H9 (cell line): ENCODE data around the gene EEF1E1. TPM values are rescaled to one million over a fixed set of nuclear protein-coding genes. Genes with fewer than 3 reads are reported as not detected.

Experiments
- DNase-seq: peaks from one replicate; pipeline ENCODE4 v3.0.0-alpha.2; 2017
- H2AFZ ChIP-seq: one replicate; pipeline ENCODE4 v1.6.1; 2013; ENCODE audit warnings: mild to moderate bottlenecking, low read length, control low read depth, moderate library complexity
- H2AK5ac ChIP-seq: 2 replicates; pipeline ENCODE4 v1.6.1; 2013; ENCODE audit warnings: low read length, control low read depth, mixed read lengths; ENCODE audit not compliant: insufficient read length
- H2BK120ac ChIP-seq: one replicate; pipeline ENCODE4 v1.6.1; 2013; ENCODE audit warnings: low read depth, mild to moderate bottlenecking, low read length, control low read depth, inconsistent platforms; ENCODE audit not compliant: poor library complexity, severe bottlenecking
- H2BK12ac ChIP-seq: 2 replicates; pipeline ENCODE4 v1.6.1; 2013; ENCODE audit warnings: low read length, control low read depth, mixed read lengths, low read depth; ENCODE audit not compliant: insufficient read length
- H2BK15ac ChIP-seq: 2 replicates; pipeline ENCODE4 v1.6.1; 2013; ENCODE audit warnings: low read depth, low read length, control low read depth
- H2BK20ac ChIP-seq: one replicate; pipeline ENCODE4 v1.6.1; 2013; ENCODE audit warnings: low read depth, mild to moderate bottlenecking, low read length, control low read depth, inconsistent platforms; ENCODE audit not compliant: poor library complexity, severe bottlenecking
- H2BK5ac ChIP-seq: 2 replicates; pipeline ENCODE4 v1.6.1; 2013; ENCODE audit warnings: low read length, control low read depth, mixed read lengths; ENCODE audit not compliant: insufficient read length
- H3K14ac ChIP-seq: 2 replicates; pipeline ENCODE4 v1.6.1; 2013; ENCODE audit warnings: low read length, control low read depth; ENCODE audit not compliant: insufficient read depth
- H3K18ac ChIP-seq: 2 replicates; pipeline ENCODE4 v1.6.1; 2013; ENCODE audit warnings: low read depth, mild to moderate bottlenecking, mixed read lengths, low read length, control low read depth; ENCODE audit not compliant: insufficient read length
- H3K23ac ChIP-seq: 2 replicates; pipeline ENCODE4 v1.6.1; 2013; ENCODE audit warnings: low read length, control low read depth, mixed read lengths, low read depth; ENCODE audit not compliant: insufficient read length
- H3K23me2 ChIP-seq: 2 replicates; pipeline ENCODE4 v1.6.1; 2013; ENCODE audit warnings: low read depth, mild to moderate bottlenecking, mixed read lengths, low read length, control low read depth; ENCODE audit not compliant: insufficient read length, poor library complexity, severe bottlenecking
- H3K27ac ChIP-seq: 2 replicates; pipeline ENCODE4 v1.5.1; 2013; ENCODE audit warnings: low read length, control low read depth, mixed read lengths, low read depth; ENCODE audit not compliant: insufficient read length
- H3K27me3 ChIP-seq: 2 replicates; pipeline ENCODE4 v1.6.1; 2013; ENCODE audit warnings: low read length, control low read depth, inconsistent platforms; ENCODE audit not compliant: insufficient read depth
- H3K4ac ChIP-seq: 2 replicates; pipeline ENCODE4 v1.6.1; 2013; ENCODE audit warnings: low read depth, mild to moderate bottlenecking, control low read depth, inconsistent platforms, low read length, moderate library complexity
- H3K4me1 ChIP-seq: 2 replicates; pipeline ENCODE4 v1.6.1; 2013; ENCODE audit warnings: low read length, control low read depth, inconsistent platforms; ENCODE audit not compliant: insufficient read depth
- H3K4me2 ChIP-seq: 2 replicates; pipeline ENCODE4 v1.6.1; 2013; ENCODE audit warnings: low read length, control low read depth, mixed read lengths; ENCODE audit not compliant: insufficient read length, insufficient read depth
- H3K56ac ChIP-seq: 2 replicates; pipeline ENCODE4 v1.6.1; 2013; ENCODE audit warnings: low read depth, mild to moderate bottlenecking, mixed read lengths, low read length, control low read depth; ENCODE audit not compliant: insufficient read length
- H3K79me1 ChIP-seq: 2 replicates; pipeline ENCODE4 v1.6.1; 2013; ENCODE audit warnings: low read depth, mild to moderate bottlenecking, moderate library complexity, low read length, control low read depth, inconsistent platforms; ENCODE audit not compliant: insufficient read depth, poor library complexity, severe bottlenecking
- H3K79me2 ChIP-seq: 2 replicates; pipeline ENCODE4 v1.6.1; 2013; ENCODE audit warnings: low read length, control low read depth, inconsistent platforms; ENCODE audit not compliant: insufficient read depth
- H3K9ac ChIP-seq: 2 replicates; pipeline ENCODE4 v1.6.1; 2013; ENCODE audit warnings: low read length, control low read depth, mixed read lengths; ENCODE audit not compliant: insufficient read length; ENCODE audit errors: extremely low read depth
- H3K9me3 ChIP-seq: one replicate; pipeline ENCODE4 v1.6.1; 2013; ENCODE audit warnings: low read depth, low read length, inconsistent platforms; ENCODE audit not compliant: control insufficient read depth
- H3T11ph ChIP-seq: one replicate; pipeline ENCODE4 v1.6.1; 2013; ENCODE audit warnings: mild to moderate bottlenecking, low read length, control low read depth, inconsistent platforms
- H4K20me1 ChIP-seq: one replicate; pipeline ENCODE4 v1.6.1; 2013; ENCODE audit not compliant: control insufficient read depth, insufficient read length, insufficient read depth
- H4K5ac ChIP-seq: 2 replicates; pipeline ENCODE4 v1.6.1; 2013; ENCODE audit warnings: low read depth, mild to moderate bottlenecking, mixed read lengths, low read length, control low read depth; ENCODE audit not compliant: insufficient read length
- H4K8ac ChIP-seq: replicated peaks from 2 replicates; pipeline ENCODE4 v1.6.1; 2013; ENCODE audit warnings: low read length, control low read depth, mixed read lengths, low read depth; ENCODE audit not compliant: insufficient read length
- H4K91ac ChIP-seq: 2 replicates; pipeline ENCODE4 v1.6.1; 2013; ENCODE audit warnings: low read depth, mild to moderate bottlenecking, moderate library complexity, mixed read lengths, low read length, control low read depth; ENCODE audit not compliant: insufficient read length
- H3K27ac Mint-ChIP-seq, 3 experiments: 2 replicates in 2 of 3; 3 replicates in 1 of 3; pipeline ENCODE4 v1.8.0; 2020 to 2021; ENCODE audit warnings: mixed read lengths in 3 of 3, mild to moderate bottlenecking in 1 of 3, moderate library complexity in 1 of 3
- H3K27me3 Mint-ChIP-seq: 2 replicates; pipeline ENCODE4 v1.8.0; 2021; ENCODE audit warnings: low read depth, mild to moderate bottlenecking, moderate library complexity, mixed read lengths
- H3K36me3 Mint-ChIP-seq, 3 experiments: 2 replicates in 2 of 3; 3 replicates in 1 of 3; pipeline ENCODE4 v1.8.0; 2020 to 2021; ENCODE audit warnings: low read depth in 3 of 3, mixed read lengths in 3 of 3; ENCODE audit not compliant: insufficient read depth in 1 of 3
- H3K4me1 Mint-ChIP-seq, 2 experiments: 2 replicates each; pipeline ENCODE4 v1.8.0; 2020; ENCODE audit warnings: mixed read lengths in 2 of 2
- H3K4me3 Mint-ChIP-seq, 2 experiments: 2 replicates in 1 of 2; 3 replicates in 1 of 2; pipeline ENCODE4 v1.8.0; 2020 to 2021; ENCODE audit warnings: mild to moderate bottlenecking in 2 of 2, mixed read lengths in 2 of 2, moderate library complexity in 1 of 2
- H3K9me3 Mint-ChIP-seq, 2 experiments: 2 replicates in 1 of 2; 3 replicates in 1 of 2; pipeline ENCODE4 v1.8.0; 2020; ENCODE audit warnings: mild to moderate bottlenecking in 2 of 2, mixed read lengths in 2 of 2, moderate library complexity in 1 of 2
- CTCF ChIP-seq: fragments of 200-600 bp; sonication (generic); conservative IDR thresholded peaks from 3 replicates; pipeline ENCODE4 v1.8.0; 2021; ENCODE audit warnings: antibody characterized with exemption, mild to moderate bottlenecking
- WGBS: extraction: QIAGEN DNeasy Blood & Tissue Kit; methylation state at CpG from one replicate; pipeline ENCODE4 v1.1.7; 2013; ENCODE audit warnings: missing lambda C conversion rate, low lambda C conversion rate, mixed read lengths; ENCODE audit not compliant: insufficient read length; ENCODE audit errors: extremely low coverage; 5-methylcytosine and 5-hydroxymethylcytosine counted together
- total RNA-seq: library from RNA; stranded (reverse); gene quantifications from 2 replicates; pipeline ENCODE4 v1.2.1, GENCODE V29; 2021

The EEF1E1 gene
- total RNA-seq, 1 experiment from 2014 or later: 71.8 TPM

GRCh38 chr6:8075185-8075584 lies 27.2 kb downstream of the EEF1E1 start:
- no peak overlapping the region for H2BK5ac ChIP-seq
- H3K4ac ChIP-seq: no peak overlapping the region
- H4K20me1 ChIP-seq: no peaks in the 10 kb centered on the region
- H3K27ac Mint-ChIP-seq: no peak overlapping the region
- H4K5ac ChIP-seq: no peak overlapping the region
- no peak overlapping the region for H3K56ac ChIP-seq
- H3T11ph ChIP-seq: no peak overlapping the region
- no peak overlapping the region for H2AFZ ChIP-seq
- H2BK120ac ChIP-seq: no peak overlapping the region
- no peaks in the 10 kb centered on the region for H3K4me1 ChIP-seq
- H3K4me3 Mint-ChIP-seq: no peak overlapping the region
- no peak for TF ChIP-seq CTCF
- H3K27me3 ChIP-seq: no peaks in the 10 kb centered on the region
- no peak for DNase-seq
- H3K18ac ChIP-seq: no peak overlapping the region
- no peak overlapping the region for H2BK15ac ChIP-seq
- H3K9me3 Mint-ChIP-seq: peaks cover 0 to 6% of the 10 kb centered on the region in 2 experiments; a peak in 1 of 5 replicates
- peaks cover 14 to 21% (median 20%) of the 10 kb centered on the region in 3 experiments for H3K36me3 Mint-ChIP-seq
- no peak overlapping the region for H3K4me2 ChIP-seq
- no peak overlapping the region for H4K8ac ChIP-seq
- H3K9me3 ChIP-seq: no peaks in the 10 kb centered on the region
- no peak overlapping the region for H2BK20ac ChIP-seq
- H4K91ac ChIP-seq: no peak overlapping the region
- H3K27me3 Mint-ChIP-seq: peaks cover 7% of the 10 kb centered on the region
- WGBS: no CpG with 5 or more reads among the region's 4 CpGs
- no peaks in the 10 kb centered on the region for H3K23me2 ChIP-seq
- H3K79me1 ChIP-seq: no peaks in the 10 kb centered on the region
- no peak overlapping the region for H3K23ac ChIP-seq
- no peak overlapping the region for H3K14ac ChIP-seq
- no peak overlapping the region for H2BK12ac ChIP-seq
- H3K79me2 ChIP-seq: no peaks in the 10 kb centered on the region
- no peak overlapping the region for H2AK5ac ChIP-seq
- H3K27ac ChIP-seq: no peak overlapping the region
- H3K9ac ChIP-seq: no peak overlapping the region
- H3K4me1 Mint-ChIP-seq: no peaks in the 10 kb centered on the region
